Stimulated activated CD4-positive, alpha-beta T cell treated with anti-CD3 and anti-CD28 coated beads, Interleukin-1b, Interleukin-23, amount 100 ng/mL, for 1 hour (primary cell): Measurements from ENCODE around the gene CRPPA.
"Not testable (repeated sequence)": the region's sequence is repeated elsewhere in the genome, so short reads cannot be mapped to it uniquely, and the experiment has no call there.

Source experiments
- DNase-seq, 2 donors: peaks; one replicate each; pipeline ENCODE4 v3.0.0-alpha.2; 2020; ENCODE audit warnings: low read depth in 2 of 2

CRPPA gene

DNA sequence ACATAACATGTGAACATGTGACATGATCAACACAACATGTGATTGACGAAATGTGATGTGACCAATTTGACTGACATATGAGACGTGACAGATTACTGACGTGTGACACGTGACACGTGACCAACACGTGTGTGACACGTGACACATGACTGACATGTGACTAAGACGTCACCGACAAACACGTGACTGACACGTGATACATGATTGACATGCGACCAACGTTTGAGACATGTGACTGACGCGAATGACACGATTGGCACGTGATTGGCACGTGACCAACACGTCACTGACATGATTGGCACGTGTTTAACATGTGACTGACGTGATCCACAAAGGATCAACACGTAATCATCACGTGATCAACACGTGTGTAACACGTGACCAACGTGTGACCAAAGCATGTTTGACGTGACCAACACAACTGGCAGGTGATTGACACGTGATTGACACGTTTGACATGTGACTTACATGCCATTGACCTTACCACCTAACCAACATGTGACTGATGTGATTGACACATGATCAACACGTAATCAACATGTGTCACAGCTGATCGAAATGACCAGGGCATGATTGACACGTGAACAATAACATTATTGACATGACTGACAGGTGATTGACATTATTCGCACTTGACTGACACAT lies 23.7 kb downstream of the CRPPA start:
- no peak for DNase-seq

- no peak for DNase-seq
Observed at GRCh38 chr7:16396766-16397500, 24.4 kb downstream of the CRPPA start.

DNA sequence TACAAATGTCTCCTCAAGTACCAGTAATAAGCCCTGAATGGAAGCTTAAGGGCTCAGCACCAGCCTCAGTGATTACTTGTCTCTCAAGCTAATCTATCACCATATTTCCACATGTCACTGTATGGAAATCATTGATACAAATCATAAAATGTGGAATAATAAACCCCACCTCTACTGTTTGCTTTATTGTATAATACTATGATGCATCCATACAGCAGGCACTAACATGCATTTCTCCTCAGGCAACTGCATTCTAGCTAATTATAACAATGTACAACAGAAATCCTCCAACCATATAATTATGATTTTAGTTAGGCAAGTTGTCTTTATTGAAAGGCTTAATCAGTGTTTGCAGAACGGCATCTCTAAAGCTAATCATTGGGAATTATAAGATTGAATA lies 26.2 kb downstream of the CRPPA start:
- DNase-seq, result no peak

- no peak for DNase-seq
Observed at GRCh38 chr7:16393862-16394422, 27.4 kb downstream of the CRPPA start.

- DNase-seq, result no peak
Observed at GRCh38 chr7:16392990-16393523, 28.3 kb downstream of the CRPPA start.

GRCh38 chr7:16383786-16384185 lies 37.6 kb downstream of the CRPPA start:
- DNase-seq, result not testable (repeated sequence)

DNA sequence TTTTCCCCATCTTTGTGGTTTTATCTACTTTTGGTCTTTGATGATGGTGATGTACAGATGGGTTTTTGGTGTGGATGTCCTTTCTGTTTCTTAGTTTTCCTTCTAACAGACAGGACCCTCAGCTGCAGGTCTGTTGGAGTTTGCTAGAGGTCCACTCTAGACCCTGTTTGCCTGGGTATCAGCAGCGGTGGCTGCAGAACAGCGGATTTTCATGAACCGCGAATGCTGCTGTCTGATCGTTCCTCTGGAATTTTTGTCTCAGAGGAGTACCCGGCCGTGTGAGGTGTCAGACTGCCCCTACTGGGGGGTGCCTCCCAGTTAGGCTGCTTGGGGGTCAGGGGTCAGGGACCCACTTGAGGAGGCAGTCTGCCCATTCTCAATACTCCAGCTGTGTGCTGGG lies 38.2 kb downstream of the CRPPA start:
- DNase-seq, result not testable (repeated sequence)
